ENCODE data around the gene ATF6.

The ATF6 gene

DNA sequence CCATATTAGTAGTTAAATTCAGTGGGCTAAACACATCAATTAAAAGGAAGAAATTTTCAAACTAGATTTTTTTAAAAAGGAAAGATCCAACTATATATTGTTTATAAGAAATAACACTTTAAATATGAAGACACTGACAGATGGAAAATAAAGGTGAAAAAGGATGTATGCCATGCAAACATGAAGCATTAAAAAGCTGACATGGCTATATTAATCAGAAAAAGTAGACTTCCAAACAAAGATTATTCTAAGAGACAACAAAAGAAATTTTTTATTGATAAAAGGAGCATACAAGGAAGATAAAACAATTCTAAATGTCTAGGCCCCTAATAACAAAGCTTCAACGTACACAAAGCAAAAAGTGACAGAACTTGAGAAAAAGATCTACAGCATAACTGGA, 92.2 kb downstream of the ATF6 start:
- Histone ChIP-seq H2AFZ (ENCODE audit: low read length) (no peak overlapping the region), H3K4me2 (ENCODE audit: low read depth, low read length) (no peak overlapping the region), H3K27ac (ENCODE audit: low read length) (no peak overlapping the region), H3K4me3 (ENCODE audit: low read length) (no peak overlapping the region), H3K9ac (ENCODE audit: low read length) (no peak overlapping the region), H3F3A (ENCODE audit: insufficient read depth, low read length) (no peaks in the 10 kb centered on the region), H4K20me1 (ENCODE audit: insufficient read depth, low read length) (no peaks in the 10 kb centered on the region), H3K27me3 (replicated peaks; ENCODE audit: insufficient read depth, low read length) (no peaks in the 10 kb centered on the region), H3K4me1 (ENCODE audit: low read length) (no peaks in the 10 kb centered on the region), H3K9me3 (replicated peaks; ENCODE audit: insufficient read depth, low read length) (no peaks in the 10 kb centered on the region), H3K36me3 (replicated peaks; ENCODE audit: insufficient read depth, low read length) (peaks cover 8% of the 10 kb centered on the region; the same call in 1 of the 2 replicates), H3K9me2 (replicated peaks; ENCODE audit: insufficient read depth, low read length) (no peaks in the 10 kb centered on the region), H3K79me2 (ENCODE audit: low read length) (0 out of 2 replicates have a peak, but pooled peaks cover 2% of the 10 kb centered on the region)
- TF ChIP-seq, protein P1, sequence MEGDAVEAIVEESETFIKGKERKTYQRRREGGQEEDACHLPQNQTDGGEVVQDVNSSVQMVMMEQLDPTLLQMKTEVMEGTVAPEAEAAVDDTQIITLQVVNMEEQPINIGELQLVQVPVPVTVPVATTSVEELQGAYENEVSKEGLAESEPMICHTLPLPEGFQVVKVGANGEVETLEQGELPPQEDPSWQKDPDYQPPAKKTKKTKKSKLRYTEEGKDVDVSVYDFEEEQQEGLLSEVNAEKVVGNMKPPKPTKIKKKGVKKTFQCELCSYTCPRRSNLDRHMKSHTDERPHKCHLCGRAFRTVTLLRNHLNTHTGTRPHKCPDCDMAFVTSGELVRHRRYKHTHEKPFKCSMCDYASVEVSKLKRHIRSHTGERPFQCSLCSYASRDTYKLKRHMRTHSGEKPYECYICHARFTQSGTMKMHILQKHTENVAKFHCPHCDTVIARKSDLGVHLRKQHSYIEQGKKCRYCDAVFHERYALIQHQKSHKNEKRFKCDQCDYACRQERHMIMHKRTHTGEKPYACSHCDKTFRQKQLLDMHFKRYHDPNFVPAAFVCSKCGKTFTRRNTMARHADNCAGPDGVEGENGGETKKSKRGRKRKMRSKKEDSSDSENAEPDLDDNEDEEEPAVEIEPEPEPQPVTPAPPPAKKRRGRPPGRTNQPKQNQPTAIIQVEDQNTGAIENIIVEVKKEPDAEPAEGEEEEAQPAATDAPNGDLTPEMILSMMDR (IDR thresholded peaks at IDR 0.05; ENCODE audit: low read length) = no peak
- TF ChIP-seq EZH2phosphoT487 (IDR thresholded peaks at IDR 0.05; ENCODE audit: low read length) (no peak), EZH2 (optimal IDR thresholded peaks at IDR 0.05; ENCODE audit: low read depth, low read length) (no peak)
- DNase-seq = no peak

GRCh38 chr1:161863549-161863948, 97.4 kb downstream of the ATF6 start:
- Histone ChIP-seq H3K9me3 (replicated peaks; ENCODE audit: insufficient read depth, low read length) (no peaks in the 10 kb centered on the region), H3K9me2 (replicated peaks; ENCODE audit: insufficient read depth, low read length) (no peaks in the 10 kb centered on the region), H3K27me3 (replicated peaks; ENCODE audit: insufficient read depth, low read length) (no peaks in the 10 kb centered on the region), H3K36me3 (replicated peaks; ENCODE audit: insufficient read depth, low read length) (peaks cover 4% of the 10 kb centered on the region; the same call in 1 of the 2 replicates), H3K4me2 (ENCODE audit: low read depth, low read length) (no peak overlapping the region), H3K4me1 (ENCODE audit: low read length) (no peaks in the 10 kb centered on the region), H3K4me3 (ENCODE audit: low read length) (no peak overlapping the region), H2AFZ (ENCODE audit: low read length) (no peak overlapping the region), H3K9ac (ENCODE audit: low read length) (no peak overlapping the region), H3F3A (ENCODE audit: insufficient read depth, low read length) (no peaks in the 10 kb centered on the region), H4K20me1 (ENCODE audit: insufficient read depth, low read length) (no peaks in the 10 kb centered on the region), H3K27ac (ENCODE audit: low read length) (no peak overlapping the region), H3K79me2 (ENCODE audit: low read length) (0 out of 2 replicates have a peak, but pooled peaks cover 2% of the 10 kb centered on the region)
- DNase-seq = no peak
- TF ChIP-seq EZH2 (optimal IDR thresholded peaks at IDR 0.05; ENCODE audit: low read depth, low read length) (no peak), EZH2phosphoT487 (IDR thresholded peaks at IDR 0.05; ENCODE audit: low read length) (no peak)
- TF ChIP-seq, protein P1 (IDR thresholded peaks at IDR 0.05; ENCODE audit: low read length) = no peak

DNA sequence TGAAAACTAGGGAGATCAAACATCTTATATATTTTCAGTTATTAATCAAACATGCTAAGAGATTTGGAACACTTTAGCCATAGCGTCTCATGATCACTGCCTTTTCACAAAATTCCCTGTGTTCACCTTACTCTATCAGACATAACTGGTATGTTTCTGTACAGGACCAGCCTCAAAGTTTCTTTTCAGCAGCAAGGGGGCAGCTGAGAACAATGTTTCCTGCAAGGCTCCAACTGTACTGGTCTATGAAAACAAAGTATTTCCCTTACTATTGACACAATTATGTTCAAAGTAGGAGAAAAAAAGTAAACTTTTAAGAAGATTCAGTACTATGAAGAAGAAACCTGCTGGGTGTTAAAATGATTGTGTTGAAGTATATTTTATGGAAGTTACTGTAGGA, 98.5 kb downstream of the ATF6 start:
- no peak for TF ChIP-seq EZH2 (optimal IDR thresholded peaks at IDR 0.05; ENCODE audit: low read depth, low read length)
- TF ChIP-seq, protein P1 (IDR thresholded peaks at IDR 0.05; ENCODE audit: low read length) = no peak
- no peak for TF ChIP-seq EZH2phosphoT487 (IDR thresholded peaks at IDR 0.05; ENCODE audit: low read length)
- Histone ChIP-seq H3K9ac (ENCODE audit: low read length) (no peak overlapping the region), H3K27me3 (replicated peaks; ENCODE audit: insufficient read depth, low read length) (no peaks in the 10 kb centered on the region), H4K20me1 (ENCODE audit: insufficient read depth, low read length) (no peaks in the 10 kb centered on the region), H3K27ac (ENCODE audit: low read length) (no peak overlapping the region), H3K36me3 (replicated peaks; ENCODE audit: insufficient read depth, low read length) (peaks cover 4% of the 10 kb centered on the region; the same call in 1 of the 2 replicates), H3K9me2 (replicated peaks; ENCODE audit: insufficient read depth, low read length) (no peaks in the 10 kb centered on the region), H3K9me3 (replicated peaks; ENCODE audit: insufficient read depth, low read length) (no peaks in the 10 kb centered on the region), H3F3A (ENCODE audit: insufficient read depth, low read length) (no peaks in the 10 kb centered on the region), H3K4me3 (ENCODE audit: low read length) (no peak overlapping the region), H2AFZ (ENCODE audit: low read length) (no peak overlapping the region), H3K79me2 (ENCODE audit: low read length) (0 out of 2 replicates have a peak, but pooled peaks cover 2% of the 10 kb centered on the region), H3K4me1 (ENCODE audit: low read length) (no peaks in the 10 kb centered on the region), H3K4me2 (ENCODE audit: low read depth, low read length) (no peak overlapping the region)
- DNase-seq = no peak

All from MM.1S (cell line).